K562 (cell line): ENCODE measurements around the gene GATA2. TPM values are rescaled to one million over a fixed set of nuclear protein-coding genes. Genes with fewer than 3 reads are reported as not detected.

ENCODE experiments used
- ARNT ChIP-seq, 2 experiments: fragments of 450-650 bp; IDR thresholded peaks; 2 replicates each; pipeline ENCODE4 v1.6.1; 2016; ENCODE audit warnings: mild to moderate bottlenecking in 1 of 2
- ATF3 ChIP-seq, 2 experiments: fragments of 450-650 bp in 1 of 2; sonication (generic) in 1 of 2; formaldehyde crosslinking in 1 of 2; IDR thresholded peaks in 1 of 2; conservative IDR thresholded peaks in 1 of 2; 2 replicates each; pipeline versions ENCODE4 v1.6.1 to v1.8.1; 2016 to 2023; ENCODE audit warnings: mild to moderate bottlenecking in 2 of 2, moderate library complexity in 2 of 2, inconsistent platforms in 1 of 2, missing genetic modification reagents in 1 of 2
- E2F6 ChIP-seq, 2 experiments: IDR thresholded peaks; 2 replicates each; pipeline ENCODE4 v1.6.1; 2011; ENCODE audit warnings: borderline replicate concordance in 1 of 2, control low read depth in 1 of 2, low read depth in 1 of 2, low read length in 1 of 2, mild to moderate bottlenecking in 1 of 2, mixed read lengths in 1 of 2, moderate library complexity in 1 of 2; ENCODE audit not compliant: insufficient read depth in 1 of 2, insufficient read length in 1 of 2, poor library complexity in 1 of 2, severe bottlenecking in 1 of 2; ENCODE audit errors: extremely low read depth in 1 of 2
- EP300 ChIP-seq: IDR thresholded peaks from 2 replicates; pipeline ENCODE4 v1.6.1; 2012; ENCODE audit warnings: low read length, improper control_type of control experiment
- FOXK2 ChIP-seq, 2 experiments: fragments of 450-650 bp; IDR thresholded peaks in 1 of 2; conservative IDR thresholded peaks in 1 of 2; 2 replicates each; pipeline ENCODE4 v1.6.1; 2016; ENCODE audit warnings: low read depth in 2 of 2, mild to moderate bottlenecking in 1 of 2
- KLF1 ChIP-seq: fragments of 450-650 bp; IDR thresholded peaks from 2 replicates; pipeline ENCODE4 v1.6.1; 2016; ENCODE audit warnings: missing genetic modification characterization, missing compliant biosample characterization
- NFRKB ChIP-seq: fragments of 450-650 bp; IDR thresholded peaks from 2 replicates; pipeline ENCODE4 v1.6.1; 2016; ENCODE audit warnings: low read depth
- RBBP5 ChIP-seq: fragments of 200-600 bp; sonication (generic); IDR thresholded peaks from 2 replicates; pipeline ENCODE4 v1.6.1; 2012; ENCODE audit warnings: borderline replicate concordance, mild to moderate bottlenecking, low read length, control low read depth, inconsistent platforms; ENCODE audit not compliant: insufficient read depth, poor library complexity, severe bottlenecking
- SP1 ChIP-seq: sonication (generic); formaldehyde crosslinking; IDR thresholded peaks from 2 replicates; pipeline ENCODE4 v1.8.1; 2022; ENCODE audit warnings: mild to moderate bottlenecking, missing genetic modification reagents
- SUPT5H ChIP-seq: fragments of 450-650 bp; IDR thresholded peaks from 2 replicates; pipeline ENCODE4 v1.6.1; 2016
- polyA plus RNA-seq, 8 experiments: library from polyadenylated mRNA; depleted of rRNA in 4 of 8; stranded (reverse) in 5 of 8; unstranded in 3 of 8; fragments of >200 nt; fragmentation: Nextera tagmentation in 2 of 8; fragmentation: Illumina TruSeq in 1 of 8; extraction: Ambion mirVana in 2 of 8; extraction: Trizol in 1 of 8; gene quantifications; 2 replicates each; pipeline versions ENCODE4 v1.2.1 to v1.2.3, GENCODE V29; 2011 to 2014; ENCODE audit warnings: inconsistent platforms in 1 of 8, missing spikeins in 1 of 8
- total RNA-seq, 7 experiments: library from RNA; depleted of rRNA in 6 of 7; stranded (reverse); fragments of >200 nt in 6 of 7; fragmentation: Illumina TruSeq in 2 of 7; extraction: Trizol in 2 of 7; gene quantifications; 2 replicates each; pipeline versions ENCODE4 v1.2.1 to v1.2.3, GENCODE V29; 2011 to 2021; ENCODE audit warnings: low replicate concordance in 1 of 7
- TF ChIP-seq, protein P1 (sequence below), 2 experiments: fragments of 450-650 bp; formaldehyde crosslinking in 1 of 2; IDR thresholded peaks; 2 replicates each; pipeline versions ENCODE4 v1.4.0 to v1.6.1; 2014 to 2020; ENCODE audit warnings: mild to moderate bottlenecking in 2 of 2, borderline replicate concordance in 1 of 2, low read depth in 1 of 2

Gene GATA2
- total and polyA plus RNA-seq, 9 of the 15 experiments (the other 6 are each of a cell fraction or from before 2014, with no cell fraction given): 8.5 to 218 (median 50.8) TPM

- TF ChIP-seq, protein P1, sequence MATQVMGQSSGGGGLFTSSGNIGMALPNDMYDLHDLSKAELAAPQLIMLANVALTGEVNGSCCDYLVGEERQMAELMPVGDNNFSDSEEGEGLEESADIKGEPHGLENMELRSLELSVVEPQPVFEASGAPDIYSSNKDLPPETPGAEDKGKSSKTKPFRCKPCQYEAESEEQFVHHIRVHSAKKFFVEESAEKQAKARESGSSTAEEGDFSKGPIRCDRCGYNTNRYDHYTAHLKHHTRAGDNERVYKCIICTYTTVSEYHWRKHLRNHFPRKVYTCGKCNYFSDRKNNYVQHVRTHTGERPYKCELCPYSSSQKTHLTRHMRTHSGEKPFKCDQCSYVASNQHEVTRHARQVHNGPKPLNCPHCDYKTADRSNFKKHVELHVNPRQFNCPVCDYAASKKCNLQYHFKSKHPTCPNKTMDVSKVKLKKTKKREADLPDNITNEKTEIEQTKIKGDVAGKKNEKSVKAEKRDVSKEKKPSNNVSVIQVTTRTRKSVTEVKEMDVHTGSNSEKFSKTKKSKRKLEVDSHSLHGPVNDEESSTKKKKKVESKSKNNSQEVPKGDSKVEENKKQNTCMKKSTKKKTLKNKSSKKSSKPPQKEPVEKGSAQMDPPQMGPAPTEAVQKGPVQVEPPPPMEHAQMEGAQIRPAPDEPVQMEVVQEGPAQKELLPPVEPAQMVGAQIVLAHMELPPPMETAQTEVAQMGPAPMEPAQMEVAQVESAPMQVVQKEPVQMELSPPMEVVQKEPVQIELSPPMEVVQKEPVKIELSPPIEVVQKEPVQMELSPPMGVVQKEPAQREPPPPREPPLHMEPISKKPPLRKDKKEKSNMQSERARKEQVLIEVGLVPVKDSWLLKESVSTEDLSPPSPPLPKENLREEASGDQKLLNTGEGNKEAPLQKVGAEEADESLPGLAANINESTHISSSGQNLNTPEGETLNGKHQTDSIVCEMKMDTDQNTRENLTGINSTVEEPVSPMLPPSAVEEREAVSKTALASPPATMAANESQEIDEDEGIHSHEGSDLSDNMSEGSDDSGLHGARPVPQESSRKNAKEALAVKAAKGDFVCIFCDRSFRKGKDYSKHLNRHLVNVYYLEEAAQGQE (IDR thresholded peaks at IDR 0.05; ENCODE audit: borderline replicate concordance): no peak
- TF ChIP-seq, protein P1 (CRISPR knock-in tag; IDR thresholded peaks at IDR 0.05; ENCODE audit: low read depth): no peak
- no peak for TF ChIP-seq KLF1 (tag)
- peak in 1 of 2 experiments; percentile 75 for TF ChIP-seq E2F6 (IDR thresholded peaks at IDR 0.05; ENCODE audit: borderline replicate concordance in 1 of 2, extremely low read depth in 1 of 2, insufficient read depth in 1 of 2, insufficient read length in 1 of 2, low read depth in 1 of 2, low read length in 1 of 2, poor library complexity in 1 of 2, severe bottlenecking in 1 of 2)
- TF ChIP-seq ARNT (IDR thresholded peaks at IDR 0.05): no peak
- no peak for TF ChIP-seq EP300
- peak; percentile 67; the same call in 1 of the 2 replicates for TF ChIP-seq NFRKB
- TF ChIP-seq SUPT5H: peak; percentile 57
- no peak for TF ChIP-seq ATF3 (IDR thresholded peaks at IDR 0.05)
- TF ChIP-seq ATF3 (CRISPR knock-in tag; conservative IDR thresholded peaks at IDR 0.05): no peak
- TF ChIP-seq FOXK2 (conservative IDR thresholded peaks at IDR 0.05 in 1 of 2, IDR thresholded peaks at IDR 0.05 in 1 of 2; ENCODE audit: low read depth in 2 of 2): 0 out of 4 replicates have a peak, but pooled peaks of 1 of the 2 experiments have one; percentile 19
- TF ChIP-seq RBBP5: peak; percentile 28
- TF ChIP-seq SP1 (CRISPR knock-in tag): no peak
Measured at GRCh38 chr3:128496019-128496601, 3.1 kb upstream of the GATA2 start (continued).
